Renal cortical epithelial cell (primary cell): Measurements from ENCODE around the gene JAKMIP2. TPM values are rescaled to one million over a fixed set of nuclear protein-coding genes. Genes with fewer than 3 reads are reported as not detected.
"Not testable (repeated sequence)": the region's sequence is repeated elsewhere in the genome, so short reads cannot be mapped to it uniquely, and the experiment has no call there.

Experiments
- DNase-seq: peaks from one replicate; pipeline ENCODE4 v3.0.0-alpha.2; 2011; ENCODE audit warnings: low read depth
- total RNA-seq: library from RNA; depleted of rRNA; stranded (reverse); fragments of >200 nt; gene quantifications from 2 replicates; pipeline ENCODE4 v1.2.3, GENCODE V29; 2014

JAKMIP2 gene
- total RNA-seq: not detected in 2 replicates

- DNase-seq: no peak
Observed at GRCh38 chr5:147782110-147783028, at the start of gene JAKMIP2. Gene JAKMIP2 (minus strand): TSS chr5:147782728. CDS start chr5:147671806, 110,922 bp downstream.

- no peak for DNase-seq
Observed at GRCh38 chr5:147831465-147831864, 48.9 kb upstream of the JAKMIP2 start, which contains the start of gene SPINK1. Gene SPINK1 (minus strand): TSS chr5:147831671. CDS start chr5:147831577, 94 bp downstream.

- no peak for DNase-seq
Observed at GRCh38 chr5:147830035-147830434, 47.5 kb upstream of the JAKMIP2 start.

GRCh38 chr5:147827017-147827416 is 44.5 kb upstream of the JAKMIP2 start:
- DNase-seq: not testable (repeated sequence)

- DNase-seq: no peak
Observed at GRCh38 chr5:147826361-147826760, 43.8 kb upstream of the JAKMIP2 start.

- DNase-seq: peak; percentile 57
Observed at GRCh38 chr5:147822686-147823491, 40.4 kb upstream of the JAKMIP2 start.

- not testable (repeated sequence) for DNase-seq
Observed at GRCh38 chr5:147822222-147822621, 39.7 kb upstream of the JAKMIP2 start.

GRCh38 chr5:147821766-147822165 is 39.2 kb upstream of the JAKMIP2 start:
- no peak for DNase-seq

GRCh38 chr5:147819261-147819770 is 36.8 kb upstream of the JAKMIP2 start:
- no peak for DNase-seq

- DNase-seq: peak; percentile 6
Observed at GRCh38 chr5:147818290-147818689, 35.8 kb upstream of the JAKMIP2 start.

- no peak for DNase-seq
Observed at GRCh38 chr5:147813696-147814095, 31.2 kb upstream of the JAKMIP2 start.

- DNase-seq: peak; percentile 69
Observed at GRCh38 chr5:147809830-147810666, 27.5 kb upstream of the JAKMIP2 start.

- DNase-seq: no peak
Observed at GRCh38 chr5:147805030-147805454, 22.5 kb upstream of the JAKMIP2 start.

- peak; percentile 4 for DNase-seq
Observed at GRCh38 chr5:147804334-147804733, 21.8 kb upstream of the JAKMIP2 start.

- peak; percentile 6 for DNase-seq
Observed at GRCh38 chr5:147803926-147804325, 21.4 kb upstream of the JAKMIP2 start.

GRCh38 chr5:147803161-147803560 is 20.6 kb upstream of the JAKMIP2 start:
- not testable (repeated sequence) for DNase-seq

- no peak for DNase-seq
Observed at GRCh38 chr5:147801461-147801860, 18.9 kb upstream of the JAKMIP2 start.

GRCh38 chr5:147800491-147800890 is 18.0 kb upstream of the JAKMIP2 start:
- DNase-seq: no peak

GRCh38 chr5:147796556-147797308 is 14.2 kb upstream of the JAKMIP2 start:
- peak; percentile 4 for DNase-seq

- DNase-seq: no peak
Observed at GRCh38 chr5:147791181-147791580, 8.7 kb upstream of the JAKMIP2 start.
